ENCODE results near the gene ACAD10.
"Not testable (repeated sequence)": the region's sequence is repeated elsewhere in the genome, so short reads cannot be mapped to it uniquely, and the experiment has no call there.

The ACAD10 gene

GRCh38 chr12:111754671-111755070 lies 68.8 kb downstream of the ACAD10 start:
- DNase-seq: no peak

GRCh38 chr12:111756196-111756595 lies 70.3 kb downstream of the ACAD10 start:
- DNase-seq: no peak

GRCh38 chr12:111756681-111757080 lies 70.8 kb downstream of the ACAD10 start:
- DNase-seq: no peak

GRCh38 chr12:111757361-111758119 lies 71.7 kb downstream of the ACAD10 start:
- DNase-seq: peak; percentile 32 to 84

- no peak for DNase-seq
Observed at GRCh38 chr12:111758120-111758561, 72.3 kb downstream of the ACAD10 start.

- no peak for DNase-seq
Observed at GRCh38 chr12:111759271-111759670, 73.4 kb downstream of the ACAD10 start.

- no peak for DNase-seq
Observed at GRCh38 chr12:111759991-111760390, 74.1 kb downstream of the ACAD10 start.

GRCh38 chr12:111761099-111761498 lies 75.2 kb downstream of the ACAD10 start:
- DNase-seq: no peak

GRCh38 chr12:111761706-111762105 lies 75.9 kb downstream of the ACAD10 start:
- DNase-seq: no peak

- not testable (repeated sequence) for DNase-seq
Observed at GRCh38 chr12:111763552-111763951, 77.7 kb downstream of the ACAD10 start.

GRCh38 chr12:111764120-111764821 lies 78.4 kb downstream of the ACAD10 start:
- DNase-seq: no peak

GRCh38 chr12:111766608-111767361 lies 80.9 kb downstream of the ACAD10 start, which contains the start of gene ALDH2:
Gene ALDH2, plus strand, starts transcription at chr12:111766933. Its CDS starts 50 bp downstream, at chr12:111766983.
- DNase-seq: peak in 1 of 2 donors; percentile 45

GRCh38 chr12:111767362-111768158 lies 81.7 kb downstream of the ACAD10 start:
- DNase-seq: no peak

GRCh38 chr12:111768159-111768895 lies 82.5 kb downstream of the ACAD10 start:
- no peak for DNase-seq

GRCh38 chr12:111769599-111769998 lies 83.7 kb downstream of the ACAD10 start:
- DNase-seq: no peak

GRCh38 chr12:111773801-111774551 lies 88.1 kb downstream of the ACAD10 start:
- no peak for DNase-seq

GRCh38 chr12:111775205-111776193 lies 89.6 kb downstream of the ACAD10 start:
- DNase-seq: peak; percentile 45 to 87

GRCh38 chr12:111776836-111777344 lies 91.0 kb downstream of the ACAD10 start:
- DNase-seq: no peak

- no peak for DNase-seq
Observed at GRCh38 chr12:111777345-111778045, 91.6 kb downstream of the ACAD10 start.

All from bone marrow (tissue), 2 donors.